Left lung (tissue), 10 donors: ENCODE data around the gene RASAL1. TPM values are rescaled to one million over a fixed set of nuclear protein-coding genes. Genes with fewer than 3 reads are reported as not detected.

Experiments used
- ATAC-seq: fragments of 200-7000 bp; cut with Tn5 transposase; one replicate; pipeline ENCODE4 v1.9.1; 2020; ENCODE audit warnings: moderate library complexity
- DNase-seq, 4 donors: peaks; one replicate each; pipeline ENCODE4 v3.0.0-alpha.2; 2013 to 2020
- H3K27ac ChIP-seq, 2 donors: fragments of 200-600 bp; sonication (generic) in 1 of 2; one replicate each; pipeline versions ENCODE4 v1.5.0 to v1.8.0; 2020 to 2021
- H3K27me3 ChIP-seq, 2 donors: fragments of 200-600 bp; sonication (generic) in 1 of 2; one replicate each; pipeline versions ENCODE4 v1.5.0 to v1.8.0; 2020 to 2021
- H3K36me3 ChIP-seq, 2 donors: fragments of 200-600 bp; sonication (generic) in 1 of 2; one replicate each; pipeline versions ENCODE4 v1.5.0 to v1.8.0; 2020 to 2021
- H3K4me1 ChIP-seq, 2 donors: fragments of 200-600 bp; one replicate each; pipeline ENCODE4 v1.8.0; 2021
- H3K4me3 ChIP-seq, 2 donors: fragments of 200-600 bp; sonication (generic) in 1 of 2; one replicate each; pipeline versions ENCODE4 v1.5.0 to v1.8.0; 2020 to 2021; ENCODE audit warnings: mild to moderate bottlenecking in 1 of 2
- H3K9me3 ChIP-seq, 2 donors: fragments of 200-600 bp; sonication (generic) in 1 of 2; one replicate each; pipeline versions ENCODE4 v1.5.0 to v1.8.0; 2020 to 2021
- CTCF ChIP-seq, 2 donors: fragments of 200-600 bp; sonication (generic) in 1 of 2; IDR thresholded peaks; one replicate each; pipeline versions ENCODE4 v1.5.0 to v1.8.0; 2021; ENCODE audit warnings: antibody characterized with exemption in 2 of 2
- intact Hi-C, 2 donors: fragments of 100-400 bp; cut with DNase I; formaldehyde crosslinking; loops; one replicate each; pipeline versions ENCODE4 v1.11.2 to v1.14.2; 2022
- polyA plus RNA-seq, 6 donors: library from polyadenylated mRNA; unstranded; fragments of 120-200 nt; gene quantifications; one replicate each; pipeline ENCODE4 v1.2.1, GENCODE V29; 2013; ENCODE audit not compliant: insufficient read length in 6 of 6
- total RNA-seq, 2 donors: library from RNA; stranded (reverse); fragmentation: NEBNext Ultra II Directional; extraction: Animal tissue kit (Norgen Biotek cat#: 25700); gene quantifications; one replicate each; pipeline ENCODE4 v1.2.1, GENCODE V29; 2021
- donor health status: DM: no; HTN: yes; CAD: no.
- donor health status: DM: no; HTN: no; CAD: no.

The RASAL1 gene
- total and polyA plus RNA-seq, 8 donors, result 0.16 to 0.46 (median 0.24) TPM

GRCh38 chr12:113155060-113155459 lies 19.5 kb upstream of the RASAL1 start:
- Histone ChIP-seq H3K36me3 (peaks cover 0 to 30% of the 10 kb centered on the region in 2 donors), H3K27me3 (peaks cover 33 to 61% of the 10 kb centered on the region in 2 donors), H3K4me1 (peaks cover 0 to 22% of the 10 kb centered on the region in 2 donors), H3K27ac (no peak overlapping the region), H3K4me3 (no peak overlapping the region), H3K9me3 (no peaks in the 10 kb centered on the region)
- intact Hi-C loops, result no loop called here
- ATAC-seq, result no peak
- no peak for DNase-seq
- TF ChIP-seq CTCF (IDR thresholded peaks at IDR 0.05), result no peak

- no peak overlapping the region for H3K4me3 ChIP-seq
- ATAC-seq, result peak; percentile 19
- intact Hi-C loops, result no loop called here
Observed at GRCh38 chr12:113154351-113154973, 18.9 kb upstream of the RASAL1 start.

GRCh38 chr12:113152835-113153814 lies 17.6 kb upstream of the RASAL1 start:
- peak; percentile 15 to 19 for TF ChIP-seq CTCF (IDR thresholded peaks at IDR 0.05)
- Histone ChIP-seq H3K27me3 (peaks cover 33 to 74% of the 10 kb centered on the region in 2 donors), H3K4me3 (peak overlapping the region; percentile 15 to 20), H3K27ac (no peak overlapping the region), H3K9me3 (no peaks in the 10 kb centered on the region), H3K4me1 (peaks cover 0 to 22% of the 10 kb centered on the region in 2 donors), H3K36me3 (peaks cover 0 to 11% of the 10 kb centered on the region in 2 donors)
- DNase-seq (peak; percentile 49 to 90 (median 78)), ATAC-seq (peak; percentile 92)
- intact Hi-C loops, result no loop called here

More at GRCh38 chr12:113154351-113154973, 18.9 kb upstream of the RASAL1 start:
- H3K27ac ChIP-seq, result no peak overlapping the region
- DNase-seq, result peak in 1 of 4 donors; percentile 31
- H3K4me1 ChIP-seq, result peaks cover 0 to 22% of the 10 kb centered on the region in 2 donors
- no peak for TF ChIP-seq CTCF (IDR thresholded peaks at IDR 0.05)
- peaks cover 33 to 67% of the 10 kb centered on the region in 2 donors for H3K27me3 ChIP-seq
- no peaks in the 10 kb centered on the region for H3K9me3 ChIP-seq
- peaks cover 0 to 24% of the 10 kb centered on the region in 2 donors for H3K36me3 ChIP-seq

GRCh38 chr12:113152196-113152834 lies 16.8 kb upstream of the RASAL1 start:
- Histone ChIP-seq H3K4me1 (peaks cover 0 to 22% of the 10 kb centered on the region in 2 donors), H3K9me3 (no peaks in the 10 kb centered on the region), H3K27me3 (peaks cover 33 to 74% of the 10 kb centered on the region in 2 donors), H3K4me3 (peak overlapping the region in 1 of 2 donors; percentile 20), H3K36me3 (peaks cover 0 to 3% of the 10 kb centered on the region in 2 donors), H3K27ac (no peak overlapping the region)
- DNase-seq (no peak), ATAC-seq (no peak)
- TF ChIP-seq CTCF (IDR thresholded peaks at IDR 0.05), result no peak
- intact Hi-C loops, result no loop called here
